Prostate gland (tissue), 2 donors: ENCODE results near the gene CHMP5.

Experiments
- POLR2A ChIP-seq: fragments of 450-650 bp; IDR thresholded peaks from one replicate; pipeline ENCODE4 v1.6.1; 2016; ENCODE audit warnings: antibody characterized with exemption, mild to moderate bottlenecking
- TF ChIP-seq, protein P1 (sequence below), 4 experiments: fragments of 200-600 bp in 2 of 4; fragments of 450-650 bp in 2 of 4; sonication (generic) in 2 of 4; IDR thresholded peaks; 1 replicate in 3 of 4; 2 replicates in 1 of 4; pipeline ENCODE4 v1.5.1; 2016 to 2019; ENCODE audit warnings: antibody characterized with exemption in 4 of 4, mild to moderate bottlenecking in 2 of 4, moderate library complexity in 2 of 4

DNA sequence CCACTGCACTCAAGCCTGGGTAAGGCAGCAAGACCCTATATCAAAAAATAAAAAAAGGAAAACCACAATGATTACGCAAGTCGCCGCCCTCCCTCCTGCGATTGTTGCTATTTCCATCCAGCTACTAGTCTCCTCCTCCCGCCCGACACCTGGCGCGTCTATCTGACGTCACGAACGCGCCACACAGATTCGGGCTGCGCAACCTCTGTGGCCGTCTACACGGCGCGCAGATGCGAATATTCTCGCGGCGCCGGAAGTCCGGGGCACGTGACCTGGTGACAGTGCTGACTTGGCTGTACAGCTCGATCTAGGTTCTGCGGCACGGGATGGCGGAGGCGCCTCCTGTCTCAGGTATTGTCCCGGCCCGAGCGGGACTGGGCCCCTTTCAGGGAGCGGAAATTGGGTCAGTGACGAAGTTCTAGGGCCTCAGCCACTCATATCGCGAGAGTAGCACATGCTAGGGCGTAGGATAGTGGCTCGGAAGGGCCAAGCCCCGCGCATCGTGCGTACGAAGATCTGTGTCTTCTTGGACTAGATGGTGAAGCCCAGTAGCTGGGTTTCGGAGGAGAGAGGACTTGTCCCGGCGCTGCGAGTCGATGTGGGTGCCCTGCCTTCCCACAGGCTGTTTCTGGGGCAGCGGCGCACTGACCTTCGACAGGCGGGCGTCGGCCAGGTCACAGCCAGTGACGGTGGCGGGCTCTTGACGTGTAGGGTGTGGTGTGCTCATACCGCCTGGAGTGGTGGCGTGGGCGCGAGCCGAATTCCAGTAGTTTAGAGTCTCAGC lies 25.6 kb downstream of the CHMP5 start, which contains the start of gene NFX1:
- TF ChIP-seq, protein P1, sequence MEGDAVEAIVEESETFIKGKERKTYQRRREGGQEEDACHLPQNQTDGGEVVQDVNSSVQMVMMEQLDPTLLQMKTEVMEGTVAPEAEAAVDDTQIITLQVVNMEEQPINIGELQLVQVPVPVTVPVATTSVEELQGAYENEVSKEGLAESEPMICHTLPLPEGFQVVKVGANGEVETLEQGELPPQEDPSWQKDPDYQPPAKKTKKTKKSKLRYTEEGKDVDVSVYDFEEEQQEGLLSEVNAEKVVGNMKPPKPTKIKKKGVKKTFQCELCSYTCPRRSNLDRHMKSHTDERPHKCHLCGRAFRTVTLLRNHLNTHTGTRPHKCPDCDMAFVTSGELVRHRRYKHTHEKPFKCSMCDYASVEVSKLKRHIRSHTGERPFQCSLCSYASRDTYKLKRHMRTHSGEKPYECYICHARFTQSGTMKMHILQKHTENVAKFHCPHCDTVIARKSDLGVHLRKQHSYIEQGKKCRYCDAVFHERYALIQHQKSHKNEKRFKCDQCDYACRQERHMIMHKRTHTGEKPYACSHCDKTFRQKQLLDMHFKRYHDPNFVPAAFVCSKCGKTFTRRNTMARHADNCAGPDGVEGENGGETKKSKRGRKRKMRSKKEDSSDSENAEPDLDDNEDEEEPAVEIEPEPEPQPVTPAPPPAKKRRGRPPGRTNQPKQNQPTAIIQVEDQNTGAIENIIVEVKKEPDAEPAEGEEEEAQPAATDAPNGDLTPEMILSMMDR (IDR thresholded peaks at IDR 0.05) = peak in 1 of 4 experiments; percentile 33
- TF ChIP-seq POLR2A = peak; percentile 92
